Pons (tissue), 1 donor: Measurements from ENCODE around the gene TNNT1.
A peak's percentile ranks its signal among the peaks of the same experiment; 100 is the strongest.
"Not testable (repeated sequence)": the region's sequence is repeated elsewhere in the genome, so short reads cannot be mapped to it uniquely, and the experiment has no call there.

Experiments used
- DNase-seq: peaks from one replicate; pipeline ENCODE4 v3.0.0-alpha.2; 2016; ENCODE audit warnings: low spot score

Gene TNNT1, protein sequence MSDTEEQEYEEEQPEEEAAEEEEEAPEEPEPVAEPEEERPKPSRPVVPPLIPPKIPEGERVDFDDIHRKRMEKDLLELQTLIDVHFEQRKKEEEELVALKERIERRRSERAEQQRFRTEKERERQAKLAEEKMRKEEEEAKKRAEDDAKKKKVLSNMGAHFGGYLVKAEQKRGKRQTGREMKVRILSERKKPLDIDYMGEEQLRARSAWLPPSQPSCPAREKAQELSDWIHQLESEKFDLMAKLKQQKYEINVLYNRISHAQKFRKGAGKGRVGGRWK

DNA sequence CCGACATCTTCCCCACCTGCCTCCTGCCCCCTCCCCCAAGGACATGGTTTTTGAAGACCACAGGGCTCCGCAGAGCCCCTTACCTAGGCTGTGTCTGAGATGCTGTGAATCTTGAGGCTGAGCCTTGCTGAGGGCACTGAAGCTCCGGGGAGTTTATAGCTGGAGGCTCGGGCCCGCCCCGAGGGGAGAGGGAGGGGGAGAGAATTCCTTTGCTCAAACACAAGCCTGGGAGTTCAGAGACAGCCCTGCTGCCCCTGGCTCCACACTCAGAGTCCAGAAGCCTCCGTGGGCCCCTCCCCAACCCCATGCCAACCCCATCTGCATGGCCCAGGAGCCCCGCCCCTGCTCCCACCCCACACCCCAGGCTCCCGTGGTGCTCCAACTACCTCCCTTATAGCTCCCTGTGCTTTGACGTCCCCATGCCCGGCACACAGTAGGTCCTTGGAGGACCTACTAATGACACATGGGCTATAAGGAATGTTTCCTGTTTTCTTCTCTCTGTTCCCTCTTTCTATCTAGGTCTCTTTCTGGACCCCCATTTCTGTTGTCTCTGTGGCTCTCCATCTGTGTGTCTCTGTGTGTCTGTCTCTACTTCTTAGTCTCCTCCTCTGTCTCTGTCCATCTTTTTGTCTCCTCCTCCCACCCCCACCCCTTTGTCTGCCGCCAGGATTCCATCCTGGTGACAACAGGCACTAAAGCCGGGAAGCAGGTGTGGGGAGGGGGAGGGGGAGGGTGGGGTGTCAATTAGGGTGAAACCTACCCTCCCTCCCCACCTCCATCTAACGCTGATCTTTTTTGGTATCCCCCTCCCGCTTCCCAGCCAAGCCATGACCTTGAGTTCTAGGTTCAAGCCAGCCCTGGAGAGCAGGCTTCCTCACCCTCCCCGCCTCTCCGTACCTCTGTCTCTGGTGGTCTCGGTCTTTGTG, at the start of gene TNNT1:
TNNT1 (minus strand) TSS at position 129 of the 926 bp plus-strand sequence. CDS start 2,049 bp downstream, outside the sequence.
- no peak for DNase-seq

DNA sequence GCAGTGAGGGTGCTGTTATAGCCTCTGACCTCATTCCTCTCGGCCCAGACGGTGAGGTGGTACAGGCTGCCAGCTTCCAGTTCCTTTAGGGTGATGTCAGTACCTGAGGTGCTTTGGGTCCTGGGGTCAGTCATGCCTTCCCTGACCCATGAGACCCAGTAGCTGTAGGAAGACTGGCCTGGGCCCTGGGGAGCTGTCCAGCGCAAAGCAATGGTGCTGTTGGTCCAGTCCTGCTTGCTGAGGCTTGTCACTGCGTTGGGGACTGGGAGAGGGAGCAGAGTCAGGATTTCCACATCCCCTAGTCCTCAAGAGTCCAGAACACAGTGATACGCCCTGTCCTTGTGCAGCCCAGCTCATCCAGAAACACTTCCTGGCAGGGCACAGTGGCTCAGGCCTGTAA, 49.6 kb upstream of the TNNT1 start:
- DNase-seq: no peak

DNA sequence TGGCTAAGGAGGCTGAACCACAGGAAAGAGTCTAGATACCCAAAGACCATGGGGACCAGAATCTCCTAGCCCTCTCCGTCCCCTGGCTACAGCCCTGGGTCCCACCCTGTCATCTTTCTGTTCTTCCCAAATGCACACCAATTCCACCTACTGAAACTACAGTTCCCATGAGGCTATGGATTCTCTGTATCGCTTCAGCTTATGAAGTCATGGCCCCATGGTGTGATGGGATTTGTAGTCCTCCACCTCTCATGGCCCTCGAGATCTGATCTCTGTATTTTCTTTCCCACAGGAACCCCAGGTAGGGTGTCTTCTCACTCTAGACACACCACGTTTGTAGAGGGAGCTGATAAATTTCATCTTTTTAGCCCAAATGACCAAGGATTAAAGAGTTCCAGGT, 48.5 kb upstream of the TNNT1 start:
- DNase-seq: peak; percentile 27

DNA sequence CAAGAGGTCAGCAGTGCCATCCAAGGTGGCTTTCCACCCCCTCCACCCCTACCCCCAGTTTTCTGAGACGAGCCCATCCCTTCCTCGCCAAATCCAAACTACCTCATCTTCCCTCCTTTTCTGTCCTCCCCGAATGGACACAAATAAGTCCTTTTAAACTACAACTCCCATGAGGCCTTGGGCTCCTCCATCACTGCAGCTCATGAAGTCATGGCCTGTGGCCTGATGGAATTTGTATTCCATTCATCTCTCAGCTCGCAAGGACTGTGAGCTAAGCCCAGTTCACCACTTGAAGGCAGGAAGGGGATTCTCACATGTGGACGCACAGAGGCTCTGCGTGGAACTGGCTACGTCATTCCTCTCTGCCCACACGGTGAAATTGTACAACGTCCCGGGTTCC, 47.8 kb upstream of the TNNT1 start:
- DNase-seq: no peak

DNA sequence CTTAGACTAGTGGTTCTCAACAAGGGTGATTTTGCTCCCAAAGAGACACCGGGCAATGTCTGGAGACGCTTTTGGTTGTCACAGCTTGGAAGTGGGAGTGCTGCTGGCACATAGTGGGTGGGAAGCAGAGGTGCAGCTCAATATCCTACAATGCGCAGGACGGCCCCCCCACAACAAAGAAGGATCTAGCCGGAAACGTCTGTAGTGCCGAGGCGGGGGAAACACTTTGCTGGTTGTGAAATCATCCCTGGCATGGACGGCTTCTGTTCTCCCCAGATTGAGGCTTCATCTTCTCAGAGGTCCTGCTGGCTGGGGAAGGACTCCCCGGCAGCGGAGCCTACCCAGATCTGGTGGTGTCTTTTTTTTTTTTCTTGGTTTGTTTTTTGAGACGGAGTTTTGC, 44.5 kb upstream of the TNNT1 start:
- DNase-seq: no peak

DNA sequence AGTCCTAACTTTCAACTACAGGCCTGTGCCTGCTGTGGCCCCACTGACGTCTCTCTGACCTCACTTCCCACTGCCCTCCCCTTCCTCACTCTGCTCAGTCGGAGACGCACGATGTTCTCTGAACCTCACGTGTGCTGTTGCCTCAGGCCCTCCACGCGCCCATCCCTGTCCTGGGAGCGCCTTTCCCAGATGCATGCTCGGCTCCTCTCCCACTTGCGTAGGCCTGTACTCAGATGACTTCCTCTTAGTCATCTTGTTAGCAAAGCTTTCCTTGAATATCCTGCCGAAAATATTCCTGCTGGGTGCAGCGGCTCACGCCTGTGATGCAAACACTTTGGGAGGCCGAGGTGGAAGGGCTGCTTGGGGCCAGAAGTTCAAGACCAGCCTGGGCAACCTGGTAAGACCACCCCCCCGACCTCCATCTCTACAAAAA, 40.4 kb upstream of the TNNT1 start:
- DNase-seq: no peak

DNA sequence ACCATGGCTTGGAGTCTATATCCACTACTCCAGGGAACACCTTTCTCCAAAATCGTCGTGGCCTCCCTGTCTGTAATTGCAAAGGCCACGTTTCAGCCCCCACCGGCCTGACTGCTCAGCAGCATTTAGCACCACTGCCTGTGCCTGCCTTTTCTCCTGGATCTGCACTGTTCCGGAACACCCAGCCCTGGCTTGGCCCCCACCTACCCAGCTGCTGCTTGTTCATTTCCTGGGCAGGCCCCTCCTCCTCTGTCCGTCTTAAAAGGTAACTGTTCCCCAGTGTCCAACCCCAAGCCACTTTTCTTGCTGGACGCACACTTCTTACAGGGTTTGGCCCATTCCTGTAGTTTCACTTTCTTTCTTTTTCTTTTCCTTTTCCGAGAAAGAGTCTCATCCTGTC, 39.6 kb upstream of the TNNT1 start:
- no peak for DNase-seq

DNA sequence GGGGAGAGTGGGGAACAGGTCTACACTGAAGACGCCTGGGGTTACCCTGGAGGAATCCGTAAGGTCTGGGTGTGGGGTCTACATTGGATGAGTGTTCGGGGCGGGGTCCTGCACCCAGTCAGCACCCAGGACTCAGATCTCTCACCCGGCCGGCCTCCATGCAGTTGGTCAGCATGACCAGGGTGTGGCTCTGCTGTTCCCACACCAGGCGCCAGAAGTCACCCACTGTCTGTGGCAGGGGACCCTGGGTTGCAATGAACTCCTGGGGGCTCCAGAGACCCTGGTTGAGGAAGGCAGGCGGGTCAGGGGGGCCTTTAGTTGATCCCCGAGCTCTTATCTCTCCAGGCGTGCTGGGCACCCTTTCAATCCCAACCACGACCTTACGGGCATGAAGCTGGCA, 37.1 kb upstream of the TNNT1 start:
- DNase-seq: no peak

DNA sequence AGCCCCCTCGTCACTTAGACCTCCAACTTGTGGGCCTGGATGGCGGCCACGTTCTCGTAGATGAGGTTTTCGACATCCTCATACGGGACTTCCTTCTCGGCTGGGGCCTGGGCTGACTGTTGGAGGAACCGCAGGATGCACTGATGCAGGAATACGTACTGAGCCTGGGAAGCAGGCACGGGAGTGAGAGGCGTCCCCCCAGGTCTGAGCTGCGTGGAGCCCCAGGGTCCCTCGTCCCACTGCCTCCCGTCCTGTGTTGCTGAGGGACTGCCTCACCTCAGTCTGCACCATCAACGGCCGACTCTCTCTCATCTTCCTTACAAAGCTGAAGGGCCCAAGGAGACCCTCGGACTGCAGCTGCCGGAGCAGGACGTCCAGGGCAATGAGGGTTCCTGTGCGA, 32.7 kb upstream of the TNNT1 start:
- DNase-seq: no peak

DNA sequence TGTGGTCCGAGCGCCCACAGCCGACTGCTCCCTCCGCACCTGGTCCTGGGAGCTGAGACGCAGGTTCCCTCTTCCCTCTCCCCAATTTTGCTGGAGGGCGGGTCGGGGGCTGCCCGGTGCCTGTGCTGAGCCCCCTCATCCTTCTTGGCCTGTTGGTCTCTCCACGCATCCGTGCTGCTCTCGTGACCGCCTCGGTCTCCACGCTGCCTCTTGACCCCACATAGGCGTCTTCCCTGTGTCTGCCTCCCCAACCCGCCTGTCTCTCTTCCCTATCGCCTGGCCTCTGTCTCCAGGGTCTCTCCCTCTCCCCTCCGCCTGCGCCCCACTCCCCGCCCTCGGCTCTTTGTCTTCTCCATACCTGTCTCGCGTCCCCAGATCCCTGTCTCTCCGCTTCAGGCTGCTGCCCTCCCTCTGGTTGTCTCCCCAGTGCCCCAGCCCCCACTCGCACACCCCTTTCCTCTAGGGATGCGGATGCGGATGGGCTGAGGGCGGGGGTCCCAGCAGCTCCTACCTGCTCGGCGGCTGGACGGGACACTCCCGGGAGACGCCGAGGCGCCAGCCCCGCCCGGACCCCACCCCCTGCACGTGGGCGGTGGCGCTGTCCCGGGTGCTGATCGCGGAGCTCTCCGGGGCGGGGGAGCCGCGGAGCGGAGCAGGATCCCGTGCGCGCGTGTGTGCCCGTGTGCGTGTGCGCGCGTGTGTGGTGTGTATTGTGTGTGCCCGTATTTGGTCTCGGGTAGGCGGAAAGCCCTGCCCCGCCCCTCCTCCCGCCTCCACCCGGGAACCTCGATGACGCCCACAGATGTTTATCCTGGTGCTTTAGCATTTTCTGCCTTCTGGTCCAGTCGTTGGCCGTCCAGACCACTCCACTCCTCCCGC, 30.8 kb upstream of the TNNT1 start, which contains the start of gene SYT5:
SYT5 (minus strand) TSS at position 684 of the 879 bp plus-strand sequence. CDS start 1,248 bp downstream, outside the sequence.
- DNase-seq: no peak

DNA sequence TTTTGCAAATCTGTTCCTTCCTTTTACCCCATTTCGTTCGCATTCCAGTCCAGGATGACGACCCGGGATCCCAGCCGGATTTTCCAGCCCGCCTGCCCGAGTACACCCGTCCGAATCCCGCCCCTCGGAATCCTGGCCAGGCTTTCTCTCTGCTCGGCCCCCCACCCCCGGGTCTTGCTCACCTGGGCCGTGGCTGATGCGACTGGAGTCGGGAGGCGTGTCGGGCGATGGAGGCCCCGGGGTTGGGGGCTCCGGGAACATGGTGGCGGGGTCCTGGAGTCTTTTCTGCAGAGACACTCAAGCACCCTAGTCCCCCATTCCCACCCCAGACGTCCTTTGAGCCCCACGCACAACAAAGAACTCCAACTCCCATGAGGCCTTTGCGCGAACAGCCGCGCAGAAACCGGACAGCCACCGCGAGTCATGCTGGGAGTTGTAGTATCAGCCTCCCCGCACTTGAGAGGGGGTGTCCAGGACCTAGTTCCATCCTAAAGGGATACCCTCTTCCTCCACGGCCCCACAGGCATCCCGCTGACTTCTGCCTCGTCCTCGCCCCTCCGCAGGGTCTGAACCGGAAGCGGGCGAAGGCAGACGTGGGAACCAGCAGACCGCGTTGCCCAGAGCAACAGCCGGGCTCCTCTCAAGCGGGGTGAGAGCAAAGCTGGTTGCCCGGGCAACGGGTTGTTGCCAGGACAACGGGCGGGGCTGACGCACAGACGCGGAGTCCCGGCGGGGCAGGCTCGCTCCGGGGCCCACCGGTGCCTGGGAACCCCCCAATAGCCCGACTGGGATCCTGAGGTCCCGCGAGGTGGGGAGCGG, 30.0 kb upstream of the TNNT1 start:
- peak; percentile 55 for DNase-seq

DNA sequence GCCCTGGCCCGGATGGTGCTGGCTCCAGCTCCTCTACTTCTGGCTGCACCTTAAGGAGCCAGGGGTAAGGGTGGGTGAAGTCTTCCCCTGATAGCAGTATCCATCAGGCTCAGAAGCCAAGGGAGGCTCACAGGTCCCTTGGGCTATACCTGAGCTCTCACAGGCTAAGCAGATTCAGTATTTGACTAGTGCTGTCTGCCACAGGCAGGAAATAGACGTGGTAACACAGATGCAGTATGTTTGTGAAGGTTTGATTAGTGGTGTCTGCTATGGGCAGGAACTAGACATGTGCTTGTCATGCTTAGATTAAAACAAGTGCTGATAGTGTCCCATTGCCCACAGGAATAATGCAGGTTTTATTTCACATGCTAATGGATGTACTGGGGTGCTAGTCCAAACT, 27.1 kb upstream of the TNNT1 start:
- DNase-seq: no peak

DNA sequence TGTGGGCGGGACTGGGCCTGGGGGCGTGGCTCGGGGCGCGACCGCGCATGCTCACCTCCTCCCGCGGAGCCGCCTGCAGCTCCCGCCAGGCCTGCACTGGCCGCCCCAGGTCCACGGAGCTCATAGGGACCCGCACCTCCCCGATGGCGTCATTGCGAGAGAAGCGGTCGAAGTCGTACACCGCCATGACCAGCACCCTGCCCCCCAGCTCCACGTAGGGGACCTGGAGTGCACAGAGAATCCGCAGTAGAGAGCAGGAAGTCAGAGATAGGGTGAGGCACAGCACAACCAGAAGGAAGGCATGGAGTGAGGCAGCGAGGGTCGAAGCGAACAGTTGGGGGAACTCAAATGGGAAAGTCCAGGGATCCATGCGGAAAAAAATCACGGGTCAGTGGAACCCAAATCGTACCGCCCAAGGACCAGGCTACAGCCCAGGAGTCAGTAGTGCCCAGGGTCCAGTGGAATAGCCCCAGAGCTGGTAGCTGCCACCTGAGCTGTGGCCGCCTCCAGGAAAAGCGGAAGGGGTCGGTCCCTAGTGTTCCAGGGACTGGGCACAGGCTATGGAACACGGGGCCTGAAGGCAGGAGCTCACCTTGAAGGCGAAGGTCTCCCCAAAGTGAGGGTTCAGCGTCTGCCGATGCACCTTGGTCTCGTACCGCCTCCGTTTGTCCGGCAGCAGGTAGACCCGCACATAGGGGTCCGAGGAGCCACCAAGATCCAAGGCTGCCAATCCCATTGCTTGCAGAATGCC, 26.3 kb upstream of the TNNT1 start:
- no peak for DNase-seq

DNA sequence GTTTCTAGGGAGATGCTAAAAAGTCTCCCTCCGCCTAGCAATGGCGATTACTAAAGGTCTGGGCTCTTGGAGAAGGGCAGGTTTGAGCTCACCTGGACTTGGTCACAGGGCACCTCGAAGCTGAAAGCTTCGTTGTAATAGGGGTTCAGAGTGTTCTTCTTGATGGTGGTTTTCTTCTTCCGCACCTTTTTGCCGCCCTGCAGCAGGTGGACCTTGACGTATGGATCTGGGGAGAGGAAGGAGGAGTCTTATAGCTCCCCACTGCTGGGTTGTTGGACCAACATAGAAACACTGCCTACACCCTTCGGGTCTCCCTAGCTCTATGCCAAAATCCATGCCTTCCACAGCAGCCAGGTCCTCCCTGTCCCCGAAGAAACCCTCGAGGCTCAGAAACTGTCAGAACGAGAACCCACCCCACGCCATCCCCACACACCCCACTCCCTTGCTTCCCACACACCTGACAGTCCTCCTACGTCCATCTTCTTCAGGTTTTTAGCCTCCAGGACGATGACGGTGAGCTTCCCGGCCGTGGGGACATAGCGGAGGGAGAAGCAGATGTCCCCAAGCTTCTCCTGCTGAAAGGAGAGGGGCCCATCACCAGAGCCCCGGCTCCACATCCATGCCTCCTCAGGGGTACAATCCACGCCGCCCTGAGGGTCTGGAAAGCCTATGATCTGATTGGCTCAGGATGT, 25.6 kb upstream of the TNNT1 start:
- no peak for DNase-seq

DNA sequence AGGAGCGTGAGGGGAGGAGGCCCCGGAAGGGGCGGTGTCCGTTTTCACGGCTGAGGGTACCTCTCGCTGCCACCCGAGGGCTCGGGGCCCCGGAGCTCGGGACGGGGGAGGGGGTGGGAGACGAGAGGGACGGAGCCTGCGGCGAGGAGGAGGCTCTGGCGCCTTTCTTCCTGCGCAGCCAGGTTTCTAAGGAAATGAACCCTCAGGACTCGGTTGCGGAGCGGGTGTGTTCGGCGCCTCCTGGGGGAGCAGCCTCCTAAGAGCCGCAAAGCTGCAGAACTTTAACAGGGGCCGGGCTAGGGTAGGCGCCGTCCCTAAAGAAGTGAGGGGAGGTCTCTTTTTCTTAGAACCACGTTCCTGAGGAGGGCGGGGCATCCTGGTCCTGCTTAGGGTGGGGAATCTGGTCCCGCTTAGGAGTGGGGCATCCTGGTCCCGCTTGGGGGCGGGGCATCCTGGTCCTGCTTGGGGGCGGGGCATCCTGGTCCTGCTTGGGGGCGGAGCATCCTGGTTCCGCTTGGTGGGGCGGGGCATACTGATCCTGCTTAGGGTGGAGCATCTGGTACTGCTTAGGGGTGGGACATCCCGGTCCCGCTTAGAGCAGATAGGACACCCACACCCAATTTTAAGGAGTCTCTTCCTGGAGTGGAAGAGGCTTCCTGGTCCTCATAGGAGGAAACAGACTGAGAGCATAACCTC, 24.9 kb upstream of the TNNT1 start:
- DNase-seq: peak; percentile 20

DNA sequence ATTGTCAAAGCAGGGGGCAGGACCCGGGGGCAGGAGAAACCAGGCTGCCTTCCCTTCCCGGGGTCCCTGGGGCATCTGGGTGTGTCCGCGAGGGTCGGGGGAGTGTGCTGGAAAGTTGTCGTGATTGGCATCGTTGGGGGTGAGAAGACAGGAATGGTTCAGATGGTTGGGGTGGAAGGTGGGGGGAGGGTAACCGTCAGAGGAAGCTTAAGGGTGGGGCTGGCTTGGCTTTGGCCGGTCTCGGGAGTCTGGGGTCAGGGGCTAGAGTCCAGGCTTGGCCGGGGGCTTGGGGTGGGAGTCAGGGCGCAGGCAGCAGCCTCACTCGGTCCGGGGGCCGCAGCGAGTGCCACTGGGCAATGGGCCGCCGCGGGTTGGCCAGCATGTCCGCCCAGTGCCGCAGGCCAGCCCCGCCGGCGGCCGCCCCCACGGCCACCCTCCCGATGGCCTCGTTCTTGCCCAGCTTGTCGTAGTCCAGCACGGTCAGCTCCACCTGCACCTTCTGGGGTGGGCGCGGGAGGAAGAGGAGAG, 24.2 kb upstream of the TNNT1 start:
- DNase-seq: no peak

DNA sequence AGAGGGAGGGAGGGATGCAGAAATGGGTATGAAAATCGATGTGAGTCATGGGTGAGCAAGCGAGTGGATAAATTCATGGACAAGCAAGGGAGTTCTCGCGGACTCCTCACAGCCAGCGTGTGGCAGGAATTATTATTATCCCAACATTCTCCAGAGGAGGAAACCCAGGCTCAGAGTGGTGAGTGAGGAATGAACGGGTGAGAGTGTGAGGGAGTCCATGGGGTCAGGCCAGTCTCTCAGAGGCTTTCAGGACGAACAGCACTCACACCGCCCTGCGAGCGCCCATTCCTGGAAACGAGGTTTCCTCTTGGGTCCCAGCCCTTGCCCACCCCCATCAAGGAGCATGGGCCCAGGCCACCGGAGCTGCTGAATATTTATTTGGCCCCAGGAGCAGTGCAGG, 23.7 kb upstream of the TNNT1 start:
- no peak for DNase-seq

DNA sequence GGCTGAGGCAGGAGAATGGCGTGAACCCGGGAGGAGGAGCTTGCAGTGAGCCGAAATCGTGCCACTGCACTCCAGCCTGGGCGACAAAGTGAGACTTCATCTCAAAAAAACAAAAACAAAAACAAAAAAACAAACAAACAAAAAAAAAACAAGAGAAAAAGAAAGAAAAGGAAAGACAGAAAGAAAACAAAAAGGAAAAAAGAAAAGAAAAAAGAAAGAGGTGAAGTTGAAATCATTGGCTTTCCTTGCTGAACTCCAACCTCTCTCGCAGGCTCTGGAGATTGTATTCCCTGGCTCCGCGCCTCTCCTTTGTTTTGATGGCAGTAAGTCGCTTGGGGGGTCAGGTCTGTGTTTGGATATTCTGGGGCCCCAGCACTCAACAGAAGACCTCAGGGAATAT, 23.3 kb upstream of the TNNT1 start:
- not testable (repeated sequence) for DNase-seq

DNA sequence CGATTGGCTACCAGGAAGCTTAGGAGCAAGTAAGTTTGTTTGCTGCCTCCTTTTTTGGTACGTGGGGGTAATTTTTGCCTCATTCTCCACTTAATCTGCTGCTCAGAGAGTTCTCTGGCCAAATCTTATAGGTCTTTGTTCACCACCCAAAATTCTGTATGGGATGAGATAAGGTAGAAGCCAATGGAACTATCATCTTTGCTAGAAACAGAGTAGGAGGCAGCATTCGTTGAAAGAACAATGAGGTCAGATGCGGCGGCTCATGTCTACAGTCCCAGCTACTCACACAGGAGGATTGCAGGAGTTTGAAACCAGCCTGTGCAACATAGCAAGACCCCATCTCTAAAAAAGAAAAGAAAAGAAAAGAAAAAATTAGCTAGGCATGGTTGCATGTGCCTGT, 22.4 kb upstream of the TNNT1 start:
- no peak for DNase-seq
